Measurements from ENCODE around the gene DDR1.
"Not testable (repeated sequence)": the region's sequence is repeated elsewhere in the genome, so short reads cannot be mapped to it uniquely, and the experiment has no call there.

DDR1 gene

GRCh38 chr6:30854285-30855040 lies 29.9 kb upstream of the DDR1 start:
- DNase-seq = no peak

GRCh38 chr6:30855429-30856075 lies 28.8 kb upstream of the DDR1 start:
- DNase-seq = no peak

DNA sequence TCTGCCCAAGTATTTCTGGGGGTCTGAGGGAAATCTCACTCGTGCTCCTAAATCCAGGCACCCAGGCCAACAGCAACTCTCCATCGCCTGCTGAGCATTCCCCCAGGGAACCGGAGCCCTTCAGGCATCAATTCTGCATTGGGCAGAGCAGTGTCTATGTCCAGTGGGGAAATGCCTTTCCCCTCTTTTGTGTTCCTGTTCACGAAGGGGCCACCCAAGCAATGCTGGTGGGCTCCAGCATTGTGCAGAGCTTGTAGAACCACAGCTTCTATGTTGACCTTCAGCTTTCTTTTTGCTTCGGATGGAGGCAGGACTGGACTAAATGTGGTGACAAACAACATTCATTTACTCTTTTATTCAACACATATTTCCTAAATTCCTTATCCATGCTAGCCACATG lies 27.2 kb upstream of the DDR1 start:
- no peak for DNase-seq

DNA sequence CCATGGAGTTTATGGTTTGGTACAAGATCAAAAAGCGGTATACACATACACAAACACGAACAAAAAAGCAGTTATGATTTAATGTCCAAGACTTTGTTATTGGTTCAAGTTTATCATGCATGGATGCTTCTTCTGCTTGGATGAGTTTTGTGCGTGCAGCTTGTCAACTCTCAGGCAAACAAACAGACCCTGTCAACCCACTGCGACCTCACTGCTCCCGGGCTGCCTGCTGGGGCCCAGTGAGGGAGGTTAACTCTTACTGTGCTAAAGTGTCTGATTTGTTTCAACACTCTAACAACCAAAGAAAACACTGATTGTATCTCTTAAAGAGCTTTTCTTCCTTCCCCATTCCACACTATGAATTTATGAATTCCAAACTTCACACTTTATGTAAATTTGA lies 26.8 kb upstream of the DDR1 start:
- DNase-seq = no peak

GRCh38 chr6:30859726-30860125 lies 24.6 kb upstream of the DDR1 start:
- not testable (repeated sequence) for DNase-seq

GRCh38 chr6:30861257-30862048 lies 22.9 kb upstream of the DDR1 start:
- DNase-seq = no peak

GRCh38 chr6:30862156-30862875 lies 22.0 kb upstream of the DDR1 start:
- DNase-seq = no peak

- no peak for DNase-seq
These were observed 20.0 kb upstream of the DDR1 start for GRCh38 chr6:30864325-30864724.

DNA sequence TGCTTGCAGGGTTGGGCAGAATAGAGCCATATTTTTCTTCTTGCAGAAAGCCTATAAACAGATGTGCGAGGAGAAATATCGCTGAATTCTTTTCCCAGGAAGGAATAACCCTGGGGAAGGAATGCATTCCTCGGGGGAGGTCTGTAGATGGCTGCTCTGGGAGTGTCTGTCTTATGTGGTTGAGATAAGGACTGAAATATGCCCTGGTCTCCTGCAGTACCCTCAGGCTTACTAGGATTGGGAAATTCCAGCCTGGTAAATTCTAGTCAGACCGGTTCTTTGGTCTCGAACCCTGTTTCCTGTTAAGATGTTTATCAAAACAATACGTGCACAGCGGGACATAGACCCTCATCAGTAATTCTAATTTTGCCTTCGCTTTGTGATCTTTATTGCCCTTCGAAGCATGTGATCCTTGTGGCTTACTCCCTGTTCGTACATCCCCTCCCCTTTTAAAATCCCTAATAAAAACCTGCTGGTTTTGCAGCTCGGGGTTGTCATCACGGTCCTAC lies 15.0 kb upstream of the DDR1 start:
- not testable (repeated sequence) for DNase-seq

- no peak for DNase-seq
These were observed 13.8 kb upstream of the DDR1 start for GRCh38 chr6:30870546-30870945.

- no peak for DNase-seq
These were observed 12.6 kb upstream of the DDR1 start for GRCh38 chr6:30871592-30872183.

DNA sequence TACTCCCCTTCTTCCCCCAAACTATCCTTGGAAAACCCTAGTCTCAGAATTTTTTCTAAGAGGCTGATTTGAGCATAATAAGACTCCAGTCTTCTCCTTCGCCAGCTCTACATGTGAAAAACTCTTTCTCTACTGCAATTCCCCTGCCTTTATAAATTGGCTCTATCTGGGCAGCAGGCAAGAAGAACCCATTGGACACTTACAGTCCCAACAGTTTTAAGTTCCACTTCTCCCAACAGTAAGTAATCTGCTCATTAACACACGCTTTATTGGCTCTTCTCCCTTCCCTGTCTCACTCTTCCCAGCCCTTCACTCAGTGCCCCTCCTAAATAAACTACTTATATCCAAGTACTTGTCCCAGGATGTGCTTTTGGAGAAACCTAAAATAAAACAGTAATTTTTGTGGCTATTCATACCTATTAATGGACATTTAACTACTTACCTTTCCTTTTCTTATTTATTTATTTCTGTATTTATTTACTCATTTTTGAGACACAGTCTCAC lies 11.1 kb upstream of the DDR1 start:
- no peak for DNase-seq

- DNase-seq = not testable (repeated sequence)
These were observed 10.5 kb upstream of the DDR1 start for GRCh38 chr6:30873795-30874194.

DNA sequence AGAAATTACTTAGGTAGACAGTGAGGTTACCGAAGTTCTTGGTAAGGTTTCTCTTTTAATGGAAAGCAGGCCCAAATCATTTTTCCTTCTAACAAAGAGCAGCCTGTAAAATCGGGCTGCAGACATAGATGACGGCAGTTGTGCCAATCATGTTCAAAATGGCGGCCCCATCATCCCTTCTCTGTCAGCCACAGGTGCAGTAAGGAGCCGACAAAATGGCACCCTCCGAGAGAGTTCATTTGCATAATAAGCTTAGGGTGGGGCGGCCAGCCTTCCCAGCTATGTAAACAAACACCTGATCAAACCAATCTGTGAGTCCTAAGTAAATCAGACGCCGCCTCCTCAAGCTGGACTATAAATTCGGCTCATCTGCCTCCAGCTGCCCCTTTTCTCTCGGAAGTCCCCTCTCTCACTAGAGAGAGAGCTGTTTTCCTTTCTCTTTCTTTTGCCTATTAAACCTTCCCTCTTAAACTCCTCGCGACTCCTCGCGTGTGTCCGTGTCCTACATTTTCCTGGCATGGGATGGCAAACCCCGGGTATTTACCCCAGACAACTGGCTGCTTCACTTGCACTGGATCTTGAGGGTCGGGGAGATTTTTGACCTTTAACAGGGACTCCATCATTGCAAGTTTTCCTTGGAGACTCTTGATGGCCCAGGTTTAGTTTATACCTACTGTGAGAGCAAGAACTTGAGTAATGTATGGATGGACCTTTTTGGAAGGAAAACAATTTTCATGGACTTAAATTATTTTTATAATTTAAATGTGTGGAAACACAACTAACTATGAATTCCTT lies 8.9 kb upstream of the DDR1 start:
- DNase-seq = no peak

- no peak for DNase-seq
These were observed 8.1 kb upstream of the DDR1 start for GRCh38 chr6:30876039-30876730.

- peak; percentile 81 for DNase-seq
These were observed 6.7 kb upstream of the DDR1 start for GRCh38 chr6:30877419-30878262.

- DNase-seq = no peak
These were observed 4.5 kb upstream of the DDR1 start for GRCh38 chr6:30879684-30880427.

GRCh38 chr6:30880698-30881252 lies 3.5 kb upstream of the DDR1 start:
- peak; percentile 58 for DNase-seq

Measured in DMS79 treated with DMSO at 0.1 percent for 48 hours (cell line).